Activated naive CD4-positive, alpha-beta T cell treated with anti-CD3 and anti-CD28 coated beads, Interleukin-2, amount 50 U/mL, for 16 hours (primary cell): ENCODE data around the gene GPN2.
"Not testable (repeated sequence)": the region's sequence is repeated elsewhere in the genome, so short reads cannot be mapped to it uniquely, and the experiment has no call there.

ENCODE experiments used
- DNase-seq: peaks from one replicate; pipeline ENCODE4 v3.0.0-alpha.2; 2020

Gene GPN2

GRCh38 chr1:26900001-26900814, 10.1 kb upstream of the GPN2 start, which contains the start of gene GPATCH3:
Gene GPATCH3 (minus strand): TSS chr1:26900467. CDS start chr1:26900442, 25 bp downstream.
- DNase-seq: peak; percentile 87

GRCh38 chr1:26897351-26897750, 7.3 kb upstream of the GPN2 start:
- no peak for DNase-seq

GRCh38 chr1:26894263-26894662, 4.2 kb upstream of the GPN2 start:
- no peak for DNase-seq

GRCh38 chr1:26890467-26890796, 349 bp upstream of the GPN2 start:
- DNase-seq: no peak

GRCh38 chr1:26888231-26888630, 1.9 kb downstream of the GPN2 start:
- no peak for DNase-seq

GRCh38 chr1:26887125-26887524, 3.0 kb downstream of the GPN2 start:
- no peak for DNase-seq

- no peak for DNase-seq
Measured at GRCh38 chr1:26882696-26883463, 7.2 kb downstream of the GPN2 start.

- DNase-seq: not testable (repeated sequence)
Measured at GRCh38 chr1:26881611-26882010, 8.5 kb downstream of the GPN2 start.

- DNase-seq: no peak
Measured at GRCh38 chr1:26879793-26880192, 10.3 kb downstream of the GPN2 start.

GRCh38 chr1:26877326-26877725, 12.8 kb downstream of the GPN2 start:
- no peak for DNase-seq

- DNase-seq: no peak
Measured at GRCh38 chr1:26874896-26875295, 15.2 kb downstream of the GPN2 start.

GRCh38 chr1:26873097-26873496, 17.0 kb downstream of the GPN2 start:
- not testable (repeated sequence) for DNase-seq

GRCh38 chr1:26864610-26865480, 25.2 kb downstream of the GPN2 start:
- peak; percentile 94 for DNase-seq

GRCh38 chr1:26863685-26864077, 26.4 kb downstream of the GPN2 start:
- DNase-seq: no peak

- peak; percentile 42 for DNase-seq
Measured at GRCh38 chr1:26862781-26863684, 27.1 kb downstream of the GPN2 start, which contains the start of gene SFN. Gene SFN (plus strand): TSS chr1:26863149. CDS start chr1:26863213, 64 bp downstream.

- no peak for DNase-seq
Measured at GRCh38 chr1:26861889-26862378, 28.1 kb downstream of the GPN2 start.

GRCh38 chr1:26861286-26861701, 28.8 kb downstream of the GPN2 start:
- no peak for DNase-seq

GRCh38 chr1:26858891-26859640, 31.0 kb downstream of the GPN2 start:
- DNase-seq: no peak

GRCh38 chr1:26858160-26858559, 31.9 kb downstream of the GPN2 start:
- no peak for DNase-seq

- no peak for DNase-seq
Measured at GRCh38 chr1:26857473-26858060, 32.5 kb downstream of the GPN2 start.
